Activated T-helper 17 cell treated with anti-CD3 and anti-CD28 coated beads, Interleukin-2, amount 50 U/mL, for 72 hours (primary cell): Measurements from ENCODE around the gene ZNF609. TPM values are rescaled to one million over a fixed set of nuclear protein-coding genes. Genes with fewer than 3 reads are reported as not detected.
"Not testable (repeated sequence)": the region's sequence is repeated elsewhere in the genome, so short reads cannot be mapped to it uniquely, and the experiment has no call there.

ENCODE experiments used
- ATAC-seq: fragments of 150-1000 bp; cut with Tn5 transposase; replicated peaks from 2 replicates; pipeline ENCODE4 v1.10.0; 2021; ENCODE audit warnings: mild to moderate bottlenecking, moderate library complexity
- H3K27ac Mint-ChIP-seq: one replicate; pipeline ENCODE4 v1.8.0; 2022; ENCODE audit warnings: mixed read lengths
- H3K27me3 Mint-ChIP-seq: one replicate; pipeline ENCODE4 v1.8.0; 2022; ENCODE audit warnings: mixed read lengths
- H3K36me3 Mint-ChIP-seq: one replicate; pipeline ENCODE4 v1.8.0; 2022; ENCODE audit warnings: low read depth, mild to moderate bottlenecking, mixed read lengths
- H3K4me1 Mint-ChIP-seq: one replicate; pipeline ENCODE4 v1.8.0; 2022; ENCODE audit warnings: mixed read lengths
- H3K4me3 Mint-ChIP-seq: one replicate; pipeline ENCODE4 v1.8.0; 2022; ENCODE audit warnings: mild to moderate bottlenecking, mixed read lengths
- H3K9me3 Mint-ChIP-seq: one replicate; pipeline ENCODE4 v1.8.0; 2022; ENCODE audit warnings: mixed read lengths
- total RNA-seq, 2 donors: library from RNA; stranded (reverse); gene quantifications; one replicate each; pipeline ENCODE4 v1.2.3, GENCODE V29; 2022

ZNF609 gene
- total RNA-seq, 2 donors from 2014 or later = 27.3 to 41.2 TPM

GRCh38 chr15:64633332-64633731 is 173.0 kb downstream of the ZNF609 start:
- ATAC-seq = no peak
- H3K36me3 Mint-ChIP-seq = peaks cover 26% of the 10 kb centered on the region
- no peaks in the 10 kb centered on the region for H3K9me3 Mint-ChIP-seq
- H3K4me3 Mint-ChIP-seq = no peak overlapping the region
- H3K27ac Mint-ChIP-seq = no peak overlapping the region
- H3K4me1 Mint-ChIP-seq = peaks cover 40% of the 10 kb centered on the region
- no peaks in the 10 kb centered on the region for H3K27me3 Mint-ChIP-seq

- peak; percentile 86 for ATAC-seq
- peaks cover 37% of the 10 kb centered on the region for H3K4me1 Mint-ChIP-seq
Observed at GRCh38 chr15:64634027-64634426, 173.6 kb downstream of the ZNF609 start.

GRCh38 chr15:64634576-64635498 is 174.5 kb downstream of the ZNF609 start:
- H3K36me3 Mint-ChIP-seq = peaks cover 26% of the 10 kb centered on the region
- H3K27me3 Mint-ChIP-seq = no peaks in the 10 kb centered on the region
- H3K4me1 Mint-ChIP-seq = peaks cover 36% of the 10 kb centered on the region
- peak overlapping the region; percentile 63 for H3K4me3 Mint-ChIP-seq
- peak; percentile 76 for ATAC-seq
- peak overlapping the region; percentile 61 for H3K27ac Mint-ChIP-seq
- no peaks in the 10 kb centered on the region for H3K9me3 Mint-ChIP-seq

More at GRCh38 chr15:64634027-64634426, 173.6 kb downstream of the ZNF609 start:
- H3K9me3 Mint-ChIP-seq = no peaks in the 10 kb centered on the region
- H3K36me3 Mint-ChIP-seq = peaks cover 26% of the 10 kb centered on the region
- no peaks in the 10 kb centered on the region for H3K27me3 Mint-ChIP-seq
- H3K27ac Mint-ChIP-seq = peak overlapping the region; percentile 61
- H3K4me3 Mint-ChIP-seq = peak overlapping the region; percentile 63

DNA sequence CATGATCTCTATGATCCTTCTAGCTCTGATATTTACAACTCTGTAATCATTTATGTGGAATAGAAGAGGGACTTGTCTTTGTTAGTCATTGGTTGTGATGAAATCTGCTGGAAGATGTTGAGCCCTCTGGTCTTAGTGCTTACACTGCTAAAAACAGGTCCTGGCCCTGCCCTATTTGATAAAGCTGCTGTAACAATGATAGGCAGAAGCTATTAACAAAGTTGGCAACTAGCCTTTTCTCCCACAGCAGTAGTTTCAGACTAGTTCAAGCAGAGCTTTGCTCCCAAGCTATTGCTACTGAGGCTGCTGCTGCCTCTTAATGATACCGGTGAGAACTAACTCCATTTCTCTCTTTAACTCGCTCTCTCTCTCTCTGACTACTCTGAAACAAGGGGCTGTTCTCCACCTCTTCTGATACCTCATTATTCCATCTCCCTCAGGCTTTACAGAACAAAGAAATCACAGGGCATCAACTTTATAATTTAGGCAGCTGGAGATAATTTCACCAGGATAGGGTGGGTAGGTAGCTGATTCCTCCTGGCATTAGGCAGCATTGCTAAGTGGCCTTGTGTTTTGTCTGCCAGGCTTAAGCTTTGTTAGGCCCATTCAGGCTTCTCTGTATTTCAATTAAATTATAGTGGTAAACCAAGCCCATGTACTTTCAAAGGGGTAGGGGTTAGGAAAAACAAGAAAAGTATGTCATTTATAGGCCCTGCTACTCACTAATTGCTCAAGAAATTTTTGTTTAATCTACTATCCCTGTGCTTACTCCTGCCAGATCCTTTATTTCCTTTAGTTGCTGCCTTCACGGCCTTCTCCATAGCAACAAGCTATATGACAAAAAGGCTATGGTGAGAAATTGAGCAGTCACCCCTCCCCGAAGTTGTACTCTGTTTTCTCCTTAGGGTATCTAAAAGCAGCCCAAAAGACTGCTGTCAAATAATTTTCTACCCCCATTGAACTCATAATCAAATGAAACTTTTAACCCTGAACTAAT is 175.4 kb downstream of the ZNF609 start:
- Mint-ChIP-seq H3K4me1 (peaks cover 44% of the 10 kb centered on the region), H3K36me3 (peaks cover 23% of the 10 kb centered on the region)

GRCh38 chr15:64636556-64636955 is 176.2 kb downstream of the ZNF609 start:
- no peaks in the 10 kb centered on the region for H3K27me3 Mint-ChIP-seq
- H3K4me3 Mint-ChIP-seq = no peak overlapping the region
- H3K4me1 Mint-ChIP-seq = peaks cover 42% of the 10 kb centered on the region
- ATAC-seq = no peak
- H3K27ac Mint-ChIP-seq = peak overlapping the region; percentile 61
- no peaks in the 10 kb centered on the region for H3K9me3 Mint-ChIP-seq
- H3K36me3 Mint-ChIP-seq = peaks cover 15% of the 10 kb centered on the region

More for the DNA sequence above, 175.4 kb downstream of the ZNF609 start:
- ATAC-seq = no peak
- Mint-ChIP-seq H3K4me3 (peak overlapping the region; percentile 63), H3K9me3 (no peaks in the 10 kb centered on the region), H3K27me3 (no peaks in the 10 kb centered on the region), H3K27ac (peak overlapping the region; percentile 61)

- Mint-ChIP-seq H3K9me3 (no peaks in the 10 kb centered on the region), H3K4me1 (peaks cover 42% of the 10 kb centered on the region), H3K4me3 (no peak overlapping the region), H3K27ac (peak overlapping the region; percentile 61), H3K27me3 (no peaks in the 10 kb centered on the region), H3K36me3 (peaks cover 9% of the 10 kb centered on the region)
- ATAC-seq = no peak
Observed at GRCh38 chr15:64637412-64637811, 177.0 kb downstream of the ZNF609 start.

GRCh38 chr15:64639744-64640143 is 179.4 kb downstream of the ZNF609 start:
- H3K27me3 Mint-ChIP-seq, H3K9me3 Mint-ChIP-seq, H3K4me3 Mint-ChIP-seq, ATAC-seq: not testable (repeated sequence)
- Mint-ChIP-seq H3K36me3 (peaks cover 17% of the 10 kb centered on the region), H3K4me1 (peaks cover 36% of the 10 kb centered on the region), H3K27ac (peak overlapping the region; percentile 34)

DNA sequence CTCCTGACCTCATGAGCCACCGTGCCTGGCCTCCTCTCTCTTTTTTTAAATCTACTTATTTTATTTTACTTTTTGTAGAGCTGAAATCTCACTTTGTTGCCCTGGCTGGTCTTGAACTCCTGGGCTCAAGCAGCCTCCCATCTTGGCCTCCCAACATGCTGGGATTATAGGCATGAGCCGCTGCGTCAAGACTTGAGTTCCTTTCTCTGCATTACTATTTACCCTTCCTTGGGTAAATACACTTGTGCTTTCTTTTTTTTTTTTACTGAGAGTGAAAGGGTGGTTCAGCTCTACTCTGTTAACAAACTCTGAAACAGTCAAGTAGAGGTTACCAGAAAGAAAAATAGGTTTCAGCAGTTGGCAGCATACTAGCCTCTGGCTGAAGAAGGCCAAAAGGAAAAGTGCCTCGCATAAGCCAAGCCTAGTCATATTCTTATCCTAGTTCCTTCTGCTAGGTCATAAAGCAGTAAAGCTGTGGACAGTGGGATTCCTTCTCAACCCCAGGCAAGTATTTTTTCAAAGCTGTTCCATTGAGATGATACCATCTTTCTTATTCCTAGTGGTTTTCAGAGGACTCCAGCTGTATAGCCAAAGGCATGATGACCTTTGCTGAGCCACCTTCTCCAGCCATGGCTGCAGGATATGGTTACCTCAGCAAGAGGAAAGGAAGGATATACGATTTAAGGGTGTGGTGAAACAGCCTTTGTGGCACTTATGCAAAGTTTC is 179.9 kb downstream of the ZNF609 start:
- ATAC-seq = peak; percentile 40
- Mint-ChIP-seq H3K36me3 (peaks cover 17% of the 10 kb centered on the region), H3K27ac (peak overlapping the region; percentile 34), H3K4me1 (peaks cover 31% of the 10 kb centered on the region), H3K27me3 (no peaks in the 10 kb centered on the region), H3K4me3 (no peak overlapping the region), H3K9me3 (no peaks in the 10 kb centered on the region)

- Mint-ChIP-seq H3K4me1 (peaks cover 16% of the 10 kb centered on the region), H3K27ac (no peak overlapping the region), H3K9me3 (no peaks in the 10 kb centered on the region), H3K36me3 (peaks cover 8% of the 10 kb centered on the region), H3K4me3 (no peak overlapping the region), H3K27me3 (no peaks in the 10 kb centered on the region)
- ATAC-seq = no peak
Observed at GRCh38 chr15:64642875-64643274, 182.5 kb downstream of the ZNF609 start.

GRCh38 chr15:64643685-64644084 is 183.3 kb downstream of the ZNF609 start:
- Mint-ChIP-seq H3K4me1 (peaks cover 18% of the 10 kb centered on the region), H3K36me3 (peaks cover 8% of the 10 kb centered on the region), H3K4me3 (no peak overlapping the region), H3K9me3 (no peaks in the 10 kb centered on the region), H3K27me3 (no peaks in the 10 kb centered on the region), H3K27ac (no peak overlapping the region)
- no peak for ATAC-seq

DNA sequence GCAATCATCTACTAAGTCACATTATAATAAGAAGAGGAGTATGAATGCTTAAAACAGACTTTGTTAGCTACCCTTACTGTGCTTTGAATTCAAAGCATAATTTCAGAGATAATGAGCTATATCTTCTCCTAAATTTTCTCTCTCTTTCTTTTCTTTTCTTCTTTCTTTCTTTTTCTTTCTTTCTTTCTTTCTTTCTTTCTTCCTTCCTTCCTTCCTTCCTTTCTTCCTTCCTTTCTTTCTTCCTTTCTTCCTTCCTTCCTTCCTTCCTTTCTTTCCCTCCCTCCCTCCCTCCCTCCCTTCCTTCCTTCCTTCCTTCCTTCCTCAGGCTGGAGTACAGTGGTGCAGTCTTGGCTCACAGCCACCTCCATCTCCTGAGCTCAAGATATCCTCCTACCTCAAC is 184.4 kb downstream of the ZNF609 start:
- H3K4me1 Mint-ChIP-seq = peaks cover 22% of the 10 kb centered on the region
- not testable (repeated sequence) for H3K9me3 Mint-ChIP-seq, H3K27ac Mint-ChIP-seq, H3K4me3 Mint-ChIP-seq, H3K27me3 Mint-ChIP-seq, ATAC-seq, H3K36me3 Mint-ChIP-seq

DNA sequence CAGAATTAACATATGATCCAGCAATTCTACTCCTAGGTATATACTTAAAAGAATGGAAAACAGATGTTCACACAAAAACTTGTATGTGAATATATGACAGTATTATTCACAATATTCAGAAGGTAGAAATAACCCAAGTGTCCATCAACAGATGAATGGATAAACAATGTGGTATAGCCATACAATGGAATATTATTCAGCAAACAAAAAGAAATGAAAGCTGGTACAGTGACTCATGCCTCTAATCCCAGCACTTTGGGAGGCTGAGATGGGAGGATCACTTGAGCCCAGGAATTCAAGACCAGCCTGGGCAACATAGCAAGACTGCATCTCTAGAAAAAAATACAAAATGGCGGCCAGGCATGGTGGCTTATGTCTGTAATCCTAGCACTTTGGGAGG is 185.6 kb downstream of the ZNF609 start:
- H3K36me3 Mint-ChIP-seq = peaks cover 8% of the 10 kb centered on the region
- no peak overlapping the region for H3K4me3 Mint-ChIP-seq
- H3K4me1 Mint-ChIP-seq = peaks cover 16% of the 10 kb centered on the region
- no peaks in the 10 kb centered on the region for H3K27me3 Mint-ChIP-seq
- no peaks in the 10 kb centered on the region for H3K9me3 Mint-ChIP-seq
- no peak for ATAC-seq
- no peak overlapping the region for H3K27ac Mint-ChIP-seq

DNA sequence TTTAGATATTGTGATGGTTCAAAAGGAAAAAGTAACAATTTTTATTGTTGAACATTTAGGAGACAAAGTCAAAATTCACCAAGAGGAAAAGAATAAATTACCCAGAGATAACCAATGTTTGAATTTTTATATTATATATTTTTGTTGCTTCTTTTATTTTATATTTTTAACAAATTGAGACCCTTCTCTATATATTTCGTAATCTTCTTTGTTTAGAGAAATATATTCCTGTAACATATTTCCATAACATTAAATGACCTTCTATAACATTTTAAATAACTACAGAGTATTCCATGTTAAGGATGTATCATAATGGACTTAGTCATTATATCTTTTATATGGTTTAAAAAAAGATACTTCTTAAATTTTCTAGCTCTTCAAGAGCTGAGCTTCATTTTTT is 187.0 kb downstream of the ZNF609 start:
- no peaks in the 10 kb centered on the region for H3K27me3 Mint-ChIP-seq
- H3K4me1 Mint-ChIP-seq = peaks cover 23% of the 10 kb centered on the region
- peaks cover 8% of the 10 kb centered on the region for H3K36me3 Mint-ChIP-seq
- ATAC-seq = no peak
- H3K4me3 Mint-ChIP-seq = no peak overlapping the region
- H3K27ac Mint-ChIP-seq = no peak overlapping the region
- no peaks in the 10 kb centered on the region for H3K9me3 Mint-ChIP-seq

DNA sequence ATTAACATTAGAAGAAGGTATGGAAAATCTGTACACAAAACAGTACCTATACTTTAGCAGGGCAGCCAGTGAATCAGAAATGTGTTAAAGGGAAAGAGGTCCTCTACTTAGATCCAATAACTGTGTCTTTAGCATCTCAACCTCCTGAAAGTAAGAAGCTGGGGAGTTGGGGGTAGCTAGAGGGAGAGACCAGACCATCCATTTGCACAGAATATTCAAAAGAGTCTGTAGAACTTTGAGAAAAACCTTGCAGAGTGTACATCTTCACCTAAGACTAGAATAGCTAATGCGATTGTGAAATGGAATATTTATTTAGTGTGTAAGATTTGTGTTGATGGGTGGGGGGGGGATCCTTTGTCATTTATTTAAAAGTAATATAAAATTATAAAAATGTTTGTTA is 190.2 kb downstream of the ZNF609 start:
- no peak for ATAC-seq
- Mint-ChIP-seq H3K27me3 (no peaks in the 10 kb centered on the region), H3K4me3 (no peak overlapping the region), H3K27ac (peak overlapping the region; percentile 11), H3K9me3 (no peaks in the 10 kb centered on the region), H3K4me1 (peaks cover 27% of the 10 kb centered on the region), H3K36me3 (no peaks in the 10 kb centered on the region)
